Caco-2 (cell line): ENCODE results near the gene GPR78. TPM values are rescaled to one million over a fixed set of nuclear protein-coding genes. Genes with fewer than 3 reads are reported as not detected.

Experiments used
- BruUV-seq: library from RNA; stranded (reverse); fragments of 400-500 nt; replicated peaks from 2 replicates; lab custom pipeline; 2021; lab: Mats Ljungman, UMichigan
- CTCF ChIA-PET: fragments of 300-600 bp; sonication (Branson Sonifier 250); formaldehyde crosslinking; loops from one replicate; lab custom pipeline; 2022; ENCODE audit warnings: antibody characterized with exemption; lab: Charles Lee
- POLR2A ChIA-PET: fragments of 300-600 bp; sonication (Branson Sonifier 250); formaldehyde crosslinking; loops from one replicate; lab custom pipeline; 2022; ENCODE audit warnings: antibody characterized with exemption; lab: Charles Lee
- DNase-seq, 2 experiments: peaks; one replicate each; pipeline versions ENCODE4 v3.0.0 to v3.0.0-alpha.2; 2020 to 2022
- H3K27me3 ChIP-seq: replicated peaks from 2 replicates; pipeline ENCODE4 v1.6.0; 2011; ENCODE audit warnings: low read length; ENCODE audit not compliant: control insufficient read depth, insufficient read depth
- H3K36me3 ChIP-seq: 2 replicates; pipeline ENCODE4 v1.5.1; 2011; ENCODE audit warnings: low read length; ENCODE audit not compliant: control insufficient read depth, insufficient read depth
- H3K4me1 ChIP-seq: fragments of 250-450 bp; sonication (Bioruptor Pico); 2 replicates; pipeline ENCODE4 v1.5.1; 2020; ENCODE audit warnings: mild to moderate bottlenecking
- H3K4me3 ChIP-seq: 2 replicates; pipeline ENCODE4 v1.5.1; 2011; ENCODE audit warnings: low read depth, mild to moderate bottlenecking, control low read depth, low read length
- H3K9me3 ChIP-seq: fragments of 250-450 bp; sonication (Bioruptor Pico); 2 replicates; pipeline ENCODE4 v1.5.1; 2020; ENCODE audit warnings: mild to moderate bottlenecking, moderate library complexity
- H3K27ac Mint-ChIP-seq: one replicate; pipeline ENCODE4 v1.8.0; 2022; ENCODE audit warnings: mixed read lengths; ENCODE audit not compliant: unreplicated experiment
- H3K27me3 Mint-ChIP-seq: one replicate; pipeline ENCODE4 v1.8.0; 2022; ENCODE audit warnings: mixed read lengths; ENCODE audit not compliant: insufficient read depth, unreplicated experiment
- H3K36me3 Mint-ChIP-seq: one replicate; pipeline ENCODE4 v1.8.0; 2022; ENCODE audit warnings: mild to moderate bottlenecking, mixed read lengths; ENCODE audit not compliant: insufficient read depth, unreplicated experiment
- H3K4me1 Mint-ChIP-seq: one replicate; pipeline ENCODE4 v1.8.0; 2022; ENCODE audit warnings: low read depth, mixed read lengths; ENCODE audit not compliant: unreplicated experiment
- H3K4me3 Mint-ChIP-seq: one replicate; pipeline ENCODE4 v1.8.0; 2022; ENCODE audit warnings: mild to moderate bottlenecking, moderate library complexity, mixed read lengths; ENCODE audit not compliant: unreplicated experiment
- H3K9me3 Mint-ChIP-seq: one replicate; pipeline ENCODE4 v1.8.0; 2022; ENCODE audit warnings: mixed read lengths; ENCODE audit not compliant: unreplicated experiment
- CTCF ChIP-seq, 2 experiments: fragments of 200-600 bp in 1 of 2; IDR thresholded peaks; 1 replicate in 1 of 2; 2 replicates in 1 of 2; pipeline versions ENCODE4 v1.5.1 to v1.8.0; 2011 to 2022; ENCODE audit warnings: antibody characterized with exemption in 1 of 2, control low read depth in 1 of 2, inconsistent platforms in 1 of 2, low read depth in 1 of 2, low read length in 1 of 2, mild to moderate bottlenecking in 1 of 2, moderate library complexity in 1 of 2; ENCODE audit not compliant: insufficient read depth in 1 of 2, severe bottlenecking in 1 of 2, unreplicated experiment in 1 of 2
- intact Hi-C: fragments of 100-400 bp; cut with micrococcal nuclease; formaldehyde crosslinking; loops from one replicate; pipeline ENCODE4 v1.10.0; 2022; ENCODE audit not compliant: unreplicated experiment
- total RNA-seq: library from RNA; stranded (reverse); gene quantifications from 2 replicates; pipeline ENCODE4 v1.2.3, GENCODE V29; 2022

Gene GPR78
- total RNA-seq, 1 experiment from 2014 or later: 0.68 TPM

DNA sequence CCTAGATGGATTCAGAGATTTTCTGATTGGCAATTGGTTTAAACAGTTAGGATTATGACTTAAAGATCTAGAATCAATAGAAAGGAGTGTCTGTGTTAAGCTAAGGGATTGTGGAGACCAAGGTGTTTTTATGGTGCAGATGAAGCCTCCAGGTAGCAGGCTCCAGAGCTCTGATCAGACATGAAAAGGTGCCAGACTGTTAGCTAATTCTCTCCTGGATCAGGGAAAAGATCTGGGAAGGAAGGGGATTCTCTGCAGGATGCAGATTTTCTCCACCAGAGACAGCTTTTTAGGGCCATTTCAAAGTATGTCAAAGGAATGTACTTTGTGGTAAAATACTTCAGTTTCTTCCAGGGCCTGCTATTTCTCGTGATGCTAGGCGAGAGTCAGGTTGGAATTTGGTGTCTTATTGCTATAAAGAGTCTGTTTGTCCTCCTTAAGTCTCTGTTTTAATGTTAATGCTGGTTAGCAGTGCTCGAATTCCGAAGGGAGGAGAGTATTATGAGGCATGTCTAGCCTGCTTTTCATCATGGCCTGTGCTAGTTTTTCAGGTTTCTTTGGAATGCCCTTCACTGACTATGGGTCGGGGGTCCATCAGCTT lies 12.0 kb upstream of the GPR78 start:
- BruUV-seq: no TSS peak
- H3K27ac Mint-ChIP-seq: no peak overlapping the region
- no peak for TF ChIP-seq CTCF (IDR thresholded peaks at IDR 0.05; ENCODE audit: insufficient read depth in 1 of 2, low read depth in 1 of 2, low read length in 1 of 2, severe bottlenecking in 1 of 2, unreplicated experiment in 1 of 2)
- no peaks in the 10 kb centered on the region for H3K9me3 Mint-ChIP-seq
- CTCF ChIA-PET: no interaction called here
- intact Hi-C loops: no loop called here
- no peaks in the 10 kb centered on the region for H3K27me3 Mint-ChIP-seq
- no peak overlapping the region for H3K4me3 ChIP-seq
- H3K36me3 Mint-ChIP-seq: peaks cover 4% of the 10 kb centered on the region
- POLR2A ChIA-PET: no interaction called here
- no peaks in the 10 kb centered on the region for H3K9me3 ChIP-seq
- peaks cover 15% of the 10 kb centered on the region for H3K4me1 ChIP-seq
- no peak for DNase-seq
- no peak overlapping the region for H3K4me3 Mint-ChIP-seq
- H3K4me1 Mint-ChIP-seq: peaks cover 21% of the 10 kb centered on the region
- H3K27me3 ChIP-seq: no peaks in the 10 kb centered on the region
- no peaks in the 10 kb centered on the region for H3K36me3 ChIP-seq

GRCh38 chr4:8570201-8570600 lies 10.0 kb upstream of the GPR78 start:
- H3K36me3 ChIP-seq: no peaks in the 10 kb centered on the region
- peaks cover 15% of the 10 kb centered on the region for H3K4me1 ChIP-seq
- intact Hi-C loops: loop anchor here (5.0 kb wide), 1 partner anchor 38 kb away; no protein-coding TSS in a partner anchor
- no peaks in the 10 kb centered on the region for H3K27me3 ChIP-seq
- ChIA-PET CTCF (no interaction called here), POLR2A (no interaction called here)
- no peaks in the 10 kb centered on the region for H3K9me3 Mint-ChIP-seq
- no TSS peak for BruUV-seq
- no peak overlapping the region for H3K4me3 ChIP-seq
- no peak overlapping the region for H3K27ac Mint-ChIP-seq
- H3K4me1 Mint-ChIP-seq: peaks cover 23% of the 10 kb centered on the region
- DNase-seq: no peak
- no peaks in the 10 kb centered on the region for H3K9me3 ChIP-seq
- no peak for TF ChIP-seq CTCF (IDR thresholded peaks at IDR 0.05; ENCODE audit: insufficient read depth in 1 of 2, low read depth in 1 of 2, low read length in 1 of 2, severe bottlenecking in 1 of 2, unreplicated experiment in 1 of 2)
- H3K4me3 Mint-ChIP-seq: no peak overlapping the region
- peaks cover 6% of the 10 kb centered on the region for H3K36me3 Mint-ChIP-seq
- no peaks in the 10 kb centered on the region for H3K27me3 Mint-ChIP-seq

DNA sequence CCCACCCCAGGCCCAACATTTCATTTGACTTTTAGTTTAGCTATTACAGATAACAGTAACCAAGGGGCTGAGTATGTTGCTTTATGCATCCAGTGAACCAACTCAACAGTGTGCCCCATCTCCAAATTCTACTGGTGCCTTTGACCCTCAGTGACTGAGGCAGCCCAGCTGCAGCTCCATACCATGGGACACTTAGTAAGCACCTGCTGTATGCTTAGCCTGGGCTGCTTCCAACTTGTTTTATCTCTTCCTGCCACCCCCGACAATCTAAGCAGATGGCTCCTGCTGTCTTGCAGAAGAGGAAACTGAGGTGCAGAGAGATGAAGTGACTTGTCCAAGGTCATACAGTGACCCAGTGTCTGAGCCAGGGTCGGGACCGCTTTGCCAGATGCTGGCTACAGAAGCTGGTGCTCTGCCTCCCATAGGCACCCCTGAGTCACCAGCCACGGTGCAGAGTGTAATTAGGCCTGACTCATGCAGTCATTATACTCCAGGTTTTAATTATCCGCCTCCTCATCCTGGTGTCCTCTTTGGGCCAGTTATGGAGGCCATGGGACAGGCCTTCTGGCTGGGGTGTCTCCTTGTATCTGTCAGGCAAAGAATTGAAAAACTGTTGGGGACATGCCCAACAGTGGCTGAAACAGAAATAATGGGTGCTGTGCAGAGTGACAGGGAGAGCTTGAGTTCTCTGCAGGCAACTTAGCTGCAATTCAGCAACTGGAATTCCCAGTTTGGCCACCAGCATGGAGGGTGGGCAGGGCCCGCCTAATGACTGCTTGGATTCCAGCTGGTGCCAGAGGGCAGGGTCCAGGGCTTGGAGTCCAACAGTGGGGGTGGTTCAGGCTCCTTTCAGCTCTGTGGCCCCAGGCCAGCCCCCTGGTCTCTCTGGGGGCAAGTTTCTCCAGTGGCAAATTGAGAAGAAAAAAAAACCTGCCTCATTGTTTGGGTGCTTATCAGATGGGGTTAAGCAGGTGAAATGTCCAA lies 8.2 kb upstream of the GPR78 start:
- Mint-ChIP-seq H3K4me1 (peaks cover 19% of the 10 kb centered on the region), H3K36me3 (peaks cover 6% of the 10 kb centered on the region), H3K27me3 (peaks cover 2% of the 10 kb centered on the region), H3K4me3 (no peak overlapping the region), H3K9me3 (no peaks in the 10 kb centered on the region), H3K27ac (no peak overlapping the region)
- intact Hi-C loops: loop anchor here (5.0 kb wide), 1 partner anchor 40 kb away; no protein-coding TSS in a partner anchor
- ChIA-PET POLR2A (no interaction called here), CTCF (interaction anchor here (0.7 to 1.2 kb wide), 3 partner anchors 12 to 16 kb away, joined by 3 to 6 read pairs (median 5); no protein-coding TSS in a partner anchor)
- Histone ChIP-seq H3K4me3 (no peak overlapping the region), H3K4me1 (peaks cover 15% of the 10 kb centered on the region), H3K9me3 (no peaks in the 10 kb centered on the region), H3K27me3 (no peaks in the 10 kb centered on the region), H3K36me3 (no peaks in the 10 kb centered on the region)
- no peak for TF ChIP-seq CTCF (IDR thresholded peaks at IDR 0.05; ENCODE audit: insufficient read depth in 1 of 2, low read depth in 1 of 2, low read length in 1 of 2, severe bottlenecking in 1 of 2, unreplicated experiment in 1 of 2)
- no TSS peak for BruUV-seq
- peak; percentile 59 to 69 for DNase-seq
